PFSK-1 (cell line): ENCODE data around the gene TMEM225B.
A peak's percentile ranks its signal among the peaks of the same experiment; 100 is the strongest.

Experiments
- FOXP2 ChIP-seq: optimal IDR thresholded peaks from 2 replicates; pipeline ENCODE3; 2011; ENCODE audit warnings: borderline replicate concordance, control low read depth, inconsistent platforms; ENCODE audit not compliant: insufficient read depth; ENCODE audit errors: extremely low read length, extremely low read depth
- POLR2AphosphoS5 ChIP-seq: IDR thresholded peaks from 2 replicates; pipeline ENCODE4 v1.6.1; 2012; ENCODE audit warnings: low read depth, mild to moderate bottlenecking, control low read depth, low read length, moderate library complexity
- SIN3A ChIP-seq: IDR thresholded peaks from 2 replicates; pipeline ENCODE4 v1.6.1; 2012; ENCODE audit warnings: mild to moderate bottlenecking, low read length, moderate library complexity, borderline replicate concordance; ENCODE audit not compliant: insufficient read depth
- TAF1 ChIP-seq: IDR thresholded peaks from 2 replicates; pipeline ENCODE4 v1.6.1; 2012; ENCODE audit warnings: low read length, control low read depth, borderline replicate concordance; ENCODE audit not compliant: insufficient read depth
- TF ChIP-seq, protein P1 (sequence below), 2 experiments: IDR thresholded peaks; 2 replicates each; pipeline versions ENCODE4 v1.6.1 to v1.8.0; 2011 to 2012; ENCODE audit warnings: low read depth in 2 of 2, low read length in 2 of 2, control low read depth in 1 of 2, inconsistent platforms in 1 of 2, mild to moderate bottlenecking in 1 of 2, moderate library complexity in 1 of 2; ENCODE audit not compliant: insufficient read depth in 1 of 2

DNA sequence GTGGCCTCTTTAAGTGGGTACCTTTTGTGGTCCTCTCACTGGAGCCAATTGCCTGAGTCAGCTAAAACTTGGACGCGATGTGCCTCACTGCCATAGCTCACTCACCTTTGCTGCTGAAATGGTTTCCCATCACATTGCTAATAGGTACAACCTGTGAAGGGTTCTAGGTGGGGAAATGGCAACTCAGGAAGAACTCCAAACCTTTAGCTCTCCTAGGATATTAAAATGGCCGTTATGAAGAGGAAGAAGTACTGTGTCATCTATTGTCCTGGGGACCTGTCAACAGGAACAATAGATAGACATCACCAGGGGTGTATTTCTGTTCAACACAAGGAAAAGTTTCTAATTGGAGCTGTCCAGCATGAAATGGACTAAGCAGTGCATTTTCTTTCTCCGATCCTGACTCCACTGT lies 40.9 kb upstream of the TMEM225B start:
- TF ChIP-seq POLR2AphosphoS5 (no peak), TAF1 (no peak), SIN3A (no peak), FOXP2 (no peak)
- TF ChIP-seq, protein P1, sequence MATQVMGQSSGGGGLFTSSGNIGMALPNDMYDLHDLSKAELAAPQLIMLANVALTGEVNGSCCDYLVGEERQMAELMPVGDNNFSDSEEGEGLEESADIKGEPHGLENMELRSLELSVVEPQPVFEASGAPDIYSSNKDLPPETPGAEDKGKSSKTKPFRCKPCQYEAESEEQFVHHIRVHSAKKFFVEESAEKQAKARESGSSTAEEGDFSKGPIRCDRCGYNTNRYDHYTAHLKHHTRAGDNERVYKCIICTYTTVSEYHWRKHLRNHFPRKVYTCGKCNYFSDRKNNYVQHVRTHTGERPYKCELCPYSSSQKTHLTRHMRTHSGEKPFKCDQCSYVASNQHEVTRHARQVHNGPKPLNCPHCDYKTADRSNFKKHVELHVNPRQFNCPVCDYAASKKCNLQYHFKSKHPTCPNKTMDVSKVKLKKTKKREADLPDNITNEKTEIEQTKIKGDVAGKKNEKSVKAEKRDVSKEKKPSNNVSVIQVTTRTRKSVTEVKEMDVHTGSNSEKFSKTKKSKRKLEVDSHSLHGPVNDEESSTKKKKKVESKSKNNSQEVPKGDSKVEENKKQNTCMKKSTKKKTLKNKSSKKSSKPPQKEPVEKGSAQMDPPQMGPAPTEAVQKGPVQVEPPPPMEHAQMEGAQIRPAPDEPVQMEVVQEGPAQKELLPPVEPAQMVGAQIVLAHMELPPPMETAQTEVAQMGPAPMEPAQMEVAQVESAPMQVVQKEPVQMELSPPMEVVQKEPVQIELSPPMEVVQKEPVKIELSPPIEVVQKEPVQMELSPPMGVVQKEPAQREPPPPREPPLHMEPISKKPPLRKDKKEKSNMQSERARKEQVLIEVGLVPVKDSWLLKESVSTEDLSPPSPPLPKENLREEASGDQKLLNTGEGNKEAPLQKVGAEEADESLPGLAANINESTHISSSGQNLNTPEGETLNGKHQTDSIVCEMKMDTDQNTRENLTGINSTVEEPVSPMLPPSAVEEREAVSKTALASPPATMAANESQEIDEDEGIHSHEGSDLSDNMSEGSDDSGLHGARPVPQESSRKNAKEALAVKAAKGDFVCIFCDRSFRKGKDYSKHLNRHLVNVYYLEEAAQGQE (IDR thresholded peaks at IDR 0.05; ENCODE audit: insufficient read depth in 1 of 2, low read depth in 2 of 2, low read length in 2 of 2) = peak; percentile 59 to 84
